HG03045 (cell line): ENCODE measurements around the gene CBARP.
"Not testable (repeated sequence)": the region's sequence is repeated elsewhere in the genome, so short reads cannot be mapped to it uniquely, and the experiment has no call there.

Source experiments
- ATAC-seq: cut with Tn5 transposase; IDR thresholded peaks from one replicate; pipeline ENCODE4 v1.9.1; 2021; ENCODE audit warnings: mild to moderate bottlenecking, moderate library complexity; ENCODE audit not compliant: unreplicated experiment

CBARP gene

DNA sequence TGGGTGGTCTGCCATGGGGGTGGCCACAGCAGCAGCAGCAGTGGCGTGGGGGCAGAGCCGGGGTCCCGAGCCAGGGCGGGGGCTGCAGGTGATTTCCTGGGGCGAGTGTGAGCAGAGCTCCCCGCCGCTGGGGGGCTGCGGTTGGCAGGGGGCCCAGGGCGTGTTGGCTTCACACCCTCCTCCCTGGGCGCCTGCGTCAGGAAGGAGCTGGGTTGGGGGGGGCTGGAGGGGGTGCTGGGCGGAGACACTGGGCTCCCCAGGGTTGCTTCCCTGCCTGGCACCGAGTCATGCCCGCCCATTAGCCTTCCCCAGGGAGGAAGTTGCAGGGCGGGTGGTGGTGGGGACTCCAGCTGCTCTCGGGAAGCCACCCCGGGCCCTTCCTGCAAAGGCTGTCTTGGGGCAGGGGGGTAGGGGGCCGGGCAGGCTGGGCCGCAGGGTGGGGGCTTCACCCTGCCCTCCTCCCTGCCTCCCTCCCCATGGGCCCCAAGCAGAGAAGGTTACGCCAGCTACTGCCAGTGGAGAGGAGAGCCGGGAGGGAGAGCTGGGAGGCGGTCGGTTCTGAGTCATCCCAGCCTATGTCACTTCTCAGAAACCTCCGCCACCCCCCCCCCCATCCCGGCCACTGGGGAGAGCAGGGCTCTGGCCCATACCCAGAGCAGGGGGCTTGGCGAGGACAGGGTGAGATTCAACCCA lies 15.2 kb upstream of the CBARP start:
- no peak for ATAC-seq

- ATAC-seq, result no peak
These were observed 14.5 kb upstream of the CBARP start for GRCh38 chr19:1252221-1252820.

GRCh38 chr19:1251330-1252220 lies 13.8 kb upstream of the CBARP start:
- no peak for ATAC-seq

- no peak for ATAC-seq
These were observed 12.8 kb upstream of the CBARP start for GRCh38 chr19:1250437-1251260.

GRCh38 chr19:1249990-1250436 lies 12.2 kb upstream of the CBARP start:
- ATAC-seq, result no peak

DNA sequence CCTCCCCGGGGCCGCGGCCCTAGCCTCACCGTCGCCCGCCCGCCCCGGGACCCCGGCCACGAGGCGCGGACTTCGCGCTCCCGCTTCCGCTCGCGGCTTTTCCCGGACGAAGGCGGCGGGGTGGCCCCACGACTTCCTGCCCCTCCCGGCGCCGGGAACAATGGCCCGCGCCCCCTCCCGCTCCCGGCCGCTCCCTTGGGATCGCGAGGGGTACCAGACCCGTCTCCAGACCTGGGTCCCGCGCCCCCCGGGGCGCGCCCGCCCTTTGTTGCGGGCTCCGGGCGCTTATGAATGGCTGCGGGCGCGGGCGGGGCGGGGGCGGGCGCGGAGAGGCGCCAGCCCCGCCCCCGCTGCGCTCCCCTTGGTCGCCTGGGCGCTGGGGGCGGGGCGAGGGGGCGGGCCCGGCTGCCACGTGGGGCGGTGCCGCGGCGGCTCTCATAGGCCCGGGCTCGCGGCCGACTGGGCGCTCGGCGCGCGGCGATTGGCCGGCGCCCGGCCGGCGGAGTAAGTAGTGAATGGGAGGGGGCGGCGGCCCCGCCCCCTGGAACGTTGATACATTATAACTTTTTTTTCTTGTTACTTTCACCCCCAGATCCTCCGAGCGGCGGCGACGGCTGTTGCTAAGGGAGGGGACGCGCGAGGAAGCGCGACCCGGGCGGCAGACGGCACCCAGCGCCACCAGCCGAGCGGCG lies 11.6 kb upstream of the CBARP start:
- peak; percentile 44 for ATAC-seq

DNA sequence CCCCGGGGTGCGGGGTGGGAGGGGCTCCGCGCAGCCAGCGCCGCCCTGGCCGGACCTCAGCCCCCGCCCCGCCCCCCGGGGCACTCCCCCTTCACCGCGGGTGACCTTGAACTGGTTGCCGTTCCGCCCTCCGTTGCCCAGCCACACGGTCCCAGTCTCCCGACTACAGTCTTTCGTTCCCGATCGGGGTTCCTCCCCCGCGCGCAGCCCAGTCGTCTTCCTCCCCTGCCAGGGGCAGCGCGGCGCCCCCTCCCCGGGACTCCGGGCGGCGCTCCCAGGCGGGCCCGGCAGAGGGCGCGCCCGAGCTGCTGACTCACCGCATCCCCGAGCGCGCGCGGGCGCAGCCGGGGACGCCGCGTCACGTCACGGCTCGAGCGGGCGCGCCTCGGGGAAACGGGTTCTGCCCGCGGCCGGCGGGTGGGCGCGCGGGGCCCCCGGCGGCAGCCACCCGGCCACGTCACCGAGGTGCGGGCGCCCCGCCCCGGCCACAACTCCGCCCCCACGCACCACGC lies 11.0 kb upstream of the CBARP start:
- ATAC-seq, result peak; percentile 24

GRCh38 chr19:1248139-1248785 lies 10.5 kb upstream of the CBARP start, which contains the start of gene MIDN:
Gene MIDN (plus strand): TSS chr19:1248583. CDS start chr19:1250297, 1,714 bp downstream.
- ATAC-seq, result peak; percentile 13

GRCh38 chr19:1247748-1248138 lies 9.9 kb upstream of the CBARP start:
- no peak for ATAC-seq

DNA sequence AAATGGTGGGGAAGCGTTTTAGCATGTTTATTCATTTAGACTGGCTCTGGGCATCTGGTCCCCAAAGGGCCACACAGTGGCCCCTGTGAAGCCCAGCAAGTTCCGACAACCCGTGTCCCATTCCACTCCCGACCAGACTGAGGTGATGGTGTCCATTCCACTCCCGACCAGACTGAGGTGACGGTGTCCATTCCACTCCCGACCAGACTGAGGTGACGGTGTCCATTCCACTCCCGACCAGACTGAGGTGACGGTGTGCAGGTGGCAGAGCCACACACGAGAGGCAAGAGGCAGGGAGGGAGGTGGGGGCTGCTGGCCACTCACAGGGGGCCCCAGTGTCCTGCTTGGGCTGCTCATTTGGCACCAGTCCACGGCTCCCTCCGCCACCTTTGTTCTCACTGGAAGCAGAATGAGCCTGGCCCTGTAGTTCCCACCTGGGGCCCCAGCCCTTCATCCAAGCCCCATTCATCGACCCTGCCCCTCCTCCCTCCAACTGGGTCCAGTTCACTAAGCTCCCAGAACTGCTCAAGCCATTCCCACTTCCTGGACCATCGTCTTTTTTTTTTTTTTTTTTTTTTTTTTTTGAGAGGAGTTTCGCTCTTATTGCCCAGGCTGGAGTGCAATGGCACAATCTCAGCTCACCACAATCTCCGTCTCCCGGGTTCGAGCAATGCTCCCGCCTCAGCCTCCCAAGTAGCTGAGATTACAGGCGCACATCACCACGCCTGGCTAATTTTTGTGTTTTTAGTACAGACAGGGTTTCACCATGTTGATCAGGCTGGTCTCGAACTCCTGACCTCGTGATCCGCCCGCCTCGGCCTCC lies 8.7 kb upstream of the CBARP start:
- not testable (repeated sequence) for ATAC-seq

DNA sequence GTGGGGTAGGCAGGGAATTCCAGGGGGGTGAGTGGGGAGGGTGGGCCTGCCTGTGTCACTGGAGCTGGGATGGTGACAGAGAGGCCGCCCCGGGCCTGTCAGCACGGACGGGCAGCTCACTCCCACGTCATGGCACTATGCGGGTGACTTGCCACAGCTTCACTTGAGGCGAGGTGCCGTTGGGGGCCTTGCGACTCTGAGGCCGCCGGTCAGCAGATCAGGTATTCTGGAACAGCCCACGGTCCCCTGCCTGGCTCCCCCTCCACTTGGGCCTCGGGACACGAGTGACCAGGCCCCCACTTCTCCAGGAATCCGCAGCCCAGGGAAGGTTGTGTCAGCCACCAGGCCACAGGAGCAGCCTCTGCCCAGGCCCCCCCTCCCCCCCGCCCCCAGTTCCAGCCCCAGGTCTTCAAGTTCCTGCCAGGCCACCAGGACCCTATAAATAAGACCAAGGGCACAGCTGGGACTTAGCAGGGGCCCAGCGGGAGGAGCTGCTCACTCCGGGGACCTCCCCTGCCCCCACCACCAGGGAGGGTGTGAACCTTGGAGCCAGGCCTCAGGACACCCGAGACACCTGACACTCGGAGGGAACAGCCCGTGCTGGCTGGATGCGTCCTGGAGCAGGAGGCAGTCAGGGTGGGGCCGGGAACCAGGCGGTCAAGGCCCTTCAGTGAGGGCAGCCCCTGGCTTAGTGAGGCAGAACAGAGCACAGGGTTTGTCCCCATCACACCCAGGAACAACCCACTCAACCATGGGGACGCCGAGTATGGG lies 7.9 kb upstream of the CBARP start:
- no peak for ATAC-seq

- ATAC-seq, result no peak
These were observed 7.1 kb upstream of the CBARP start for GRCh38 chr19:1244693-1245451.

DNA sequence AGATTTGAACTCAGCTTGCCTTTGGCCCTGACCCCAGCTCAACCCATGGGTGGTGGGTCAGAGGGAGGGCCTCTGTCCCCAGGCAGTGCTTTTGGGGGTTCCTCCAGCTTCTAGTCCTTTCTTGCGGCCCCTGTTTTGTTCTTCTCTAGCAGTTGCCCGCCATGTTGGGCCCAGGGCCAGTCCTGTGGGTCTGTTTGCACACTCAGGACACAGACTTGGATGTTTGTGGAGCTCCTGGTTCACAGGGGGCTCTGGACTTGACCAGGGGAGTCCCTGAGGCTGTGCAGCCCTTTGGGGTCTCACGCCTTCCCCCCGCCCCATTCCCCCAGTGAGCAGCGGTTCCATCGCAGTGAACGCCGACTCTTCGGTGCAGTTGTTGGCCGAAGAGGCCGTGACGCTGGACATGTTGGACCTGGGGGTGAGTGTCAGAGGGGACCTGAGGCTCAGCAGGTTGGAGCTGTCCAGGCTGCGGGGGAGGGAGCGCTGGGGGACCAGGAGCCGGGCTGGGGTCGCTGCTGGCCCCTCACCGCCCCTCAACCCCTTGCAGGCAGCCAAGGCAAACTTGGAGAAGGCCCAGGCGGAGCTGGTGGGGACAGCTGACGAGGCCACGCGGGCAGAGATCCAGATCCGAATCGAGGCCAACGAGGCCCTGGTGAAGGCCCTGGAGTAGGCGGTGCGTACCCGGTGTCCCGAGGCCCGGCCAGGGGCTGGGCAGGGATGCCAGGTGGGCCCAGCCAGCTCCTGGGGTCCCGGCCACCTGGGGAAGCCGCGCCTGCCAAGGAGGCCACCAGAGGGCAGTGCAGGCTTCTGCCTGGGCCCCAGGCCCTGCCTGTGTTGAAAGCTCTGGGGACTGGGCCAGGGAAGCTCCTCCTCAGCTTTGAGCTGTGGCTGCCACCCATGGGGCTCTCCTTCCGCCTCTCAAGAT lies 6.2 kb upstream of the CBARP start:
- ATAC-seq, result no peak

DNA sequence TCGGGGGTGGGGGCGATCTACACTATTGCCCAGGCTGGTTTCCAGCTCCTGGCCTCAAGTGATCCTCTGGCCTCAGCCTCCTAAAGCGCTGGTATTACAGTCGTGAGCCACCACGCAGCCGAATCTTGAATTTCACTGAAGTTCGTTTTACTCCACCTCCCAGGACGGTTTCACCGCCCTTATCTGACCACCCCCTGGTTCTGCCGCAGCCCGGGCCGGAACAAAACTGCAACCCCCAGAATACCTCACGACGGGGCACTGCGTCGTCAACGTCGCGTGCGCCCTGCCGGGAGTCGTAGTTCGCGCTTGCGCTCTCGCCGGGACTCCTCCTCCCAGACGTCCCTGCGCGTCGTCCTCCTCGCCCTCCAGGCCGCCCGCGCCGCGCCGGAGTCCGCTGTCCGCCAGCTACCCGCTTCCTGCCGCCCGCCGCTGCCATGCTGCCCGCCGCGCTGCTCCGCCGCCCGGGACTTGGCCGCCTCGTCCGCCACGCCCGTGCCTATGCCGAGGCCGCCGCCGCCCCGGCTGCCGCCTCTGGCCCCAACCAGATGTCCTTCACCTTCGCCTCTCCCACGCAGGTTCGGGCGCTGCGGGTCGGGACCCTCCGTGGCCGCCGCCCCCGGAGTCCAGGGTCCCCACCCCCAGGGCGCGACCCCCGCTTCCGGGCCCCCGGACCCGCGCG lies 3.8 kb upstream of the CBARP start, which contains the start of gene ATP5F1D:
ATP5F1D (plus strand) TSS at position 335 of the 679 bp plus-strand sequence; CDS start at position 435, 100 bp downstream.
- ATAC-seq, result no peak

GRCh38 chr19:1240925-1241324 lies 3.1 kb upstream of the CBARP start:
- ATAC-seq, result no peak
